ENCODE results near the gene CLIP1. TPM values are rescaled to one million over a fixed set of nuclear protein-coding genes. Genes with fewer than 3 reads are reported as not detected.

CLIP1 gene
- total and polyA plus RNA-seq, 2 of the 13 experiments (the other 11 are each of a cell fraction or from before 2014, with no cell fraction given) = 28.9 to 43.7 TPM

- peak overlapping the region; percentile 48 for H3K27ac ChIP-seq (ENCODE audit: extremely low read length, insufficient read depth, low read length)
- ChIA-PET CTCF (ENCODE audit: low intra/inter-chr PET ratio, low total read pairs) (no interaction called here), POLR2A (interaction anchor here (0.5 to 1.7 kb wide), 4 partner anchors 26 to 158 kb away, joined by 3 to 8 read pairs (median 4); partner anchors contain the start of genes KNTC1, RSRC2 and ZCCHC8)
- DNase-seq (ENCODE audit: low spot score) (no peak), FAIRE-seq (no peak), ATAC-seq (no peak; the same call in 2 of the 3 replicates)
- no TSS peak for BruUV-seq (replicated peaks)
- H3K27me3 ChIP-seq (ENCODE audit: control insufficient read depth in 1 of 2, insufficient read depth in 2 of 2, low read length in 2 of 2) = no peaks in the 10 kb centered on the region
- H3K4me3 ChIP-seq (replicated peaks in 1 of 3; ENCODE audit: insufficient read depth in 1 of 3, low read depth in 2 of 3, low read length in 3 of 3) = no peak overlapping the region
- H4K20me1 ChIP-seq (ENCODE audit: insufficient read depth, low read length) = no peaks in the 10 kb centered on the region
- no peak overlapping the region for H2AFZ ChIP-seq (ENCODE audit: low read length)
- H3K4me2 ChIP-seq (ENCODE audit: low read depth, low read length) = no peak overlapping the region
- peaks cover 0 to 23% of the 10 kb centered on the region in 2 experiments; a peak in 4 of 5 replicates for H3K36me3 ChIP-seq (replicated peaks in 1 of 2; ENCODE audit: control insufficient read depth in 1 of 2, insufficient read depth in 2 of 2, low read length in 2 of 2)
- H3K9ac ChIP-seq (ENCODE audit: insufficient read depth, low read depth, low read length) = no peak overlapping the region
- in situ Hi-C loops (cut with HindIII; ENCODE audit: extremely low pct_ligation_motif_present, low pct_unique_long_range_greater_than_20kb) = no loop called here
- H3K9me3 ChIP-seq (ENCODE audit: low read length) = no peaks in the 10 kb centered on the region
- peaks cover 4% of the 10 kb centered on the region for H3K79me2 ChIP-seq (ENCODE audit: insufficient read depth, low read length)
- H3K4me1 ChIP-seq (ENCODE audit: insufficient read depth, low read length) = peaks cover 32% of the 10 kb centered on the region
- intact Hi-C loops (cut with micrococcal nuclease; ENCODE audit: unreplicated experiment) = no loop called here
- 76% methylated on average over 10 of the region's 10 CpGs for WGBS (ENCODE audit: low lambda C conversion rate)
- TF ChIP-seq THRA (CRISPR knock-in tag; IDR thresholded peaks at IDR 0.05; ENCODE audit: borderline replicate concordance) = peak; percentile 69; the same call in 1 of the 2 replicates
- 0 out of 2 replicates have a peak, but pooled peaks have one; percentile 18 for TF ChIP-seq ZNF770 (CRISPR knock-in tag; IDR thresholded peaks at IDR 0.05)
- no peak for TF ChIP-seq SNRNP70 (IDR thresholded peaks at IDR 0.05; ENCODE audit: low read depth, low read length)
- TF ChIP-seq PHF20 (CRISPR knock-in tag; IDR thresholded peaks at IDR 0.05) = no peak
- TF ChIP-seq ZNF777 (CRISPR knock-in tag; IDR thresholded peaks at IDR 0.05) = no peak
- TF ChIP-seq FOSL2 (CRISPR knock-in tag; IDR thresholded peaks at IDR 0.05) = peak; percentile 89
- TF ChIP-seq GABPB1 (CRISPR knock-in tag; IDR thresholded peaks at IDR 0.05) = no peak
- TF ChIP-seq FOXK1 (CRISPR knock-in tag; IDR thresholded peaks at IDR 0.05; ENCODE audit: borderline replicate concordance, low read depth) = peak; percentile 42; the same call in 1 of the 2 replicates
- 0 out of 2 replicates have a peak, but pooled peaks have one; percentile 17 for TF ChIP-seq ARID5B (CRISPR knock-in tag; IDR thresholded peaks at IDR 0.05)
- no peak for TF ChIP-seq ZNF724P (CRISPR knock-in tag; IDR thresholded peaks at IDR 0.05; ENCODE audit: borderline replicate concordance)
- peak; percentile 49 for TF ChIP-seq GATAD2A (CRISPR knock-in tag; IDR thresholded peaks at IDR 0.05)
These were observed 54.0 kb downstream of the CLIP1 start for GRCh38 chr12:122368361-122369073.
